ENCODE results near the gene MKNK2. TPM values are rescaled to one million over a fixed set of nuclear protein-coding genes. Genes with fewer than 3 reads are reported as not detected.

Gene MKNK2
- total RNA-seq, 6 experiments from 2014 or later: 80.5 to 218 (median 117) TPM

- WGBS (ENCODE audit: insufficient coverage, low coverage, low lambda C conversion rate, missing lambda C conversion rate): 54% methylated on average over 2 of the region's 12 CpGs
- no peak for DNase-seq
- Histone ChIP-seq H3K36me3 (no peaks in the 10 kb centered on the region), H3K27me3 (no peaks in the 10 kb centered on the region), H3K4me3 (no peak overlapping the region), H3K9me3 (no peaks in the 10 kb centered on the region), H3K27ac (no peak overlapping the region), H3K4me1 (no peaks in the 10 kb centered on the region)
- TF ChIP-seq CTCF (IDR thresholded peaks at IDR 0.05) (no peak), POLR2A (IDR thresholded peaks at IDR 0.05) (no peak)
- ATAC-seq: no peak
- intact Hi-C loops (cut with DNase I): loop anchor here in 1 of 2 donors (5.0 kb wide), 1 partner anchor 64 kb away; no protein-coding TSS in a partner anchor
Observed at GRCh38 chr19:2011169-2011568, 39.9 kb downstream of the MKNK2 start.

GRCh38 chr19:2010135-2010668 lies 40.8 kb downstream of the MKNK2 start:
- WGBS (ENCODE audit: insufficient coverage, low coverage, low lambda C conversion rate, missing lambda C conversion rate): 79% methylated on average over 4 of the region's 20 CpGs
- Histone ChIP-seq H3K9me3 (no peaks in the 10 kb centered on the region), H3K4me3 (no peak overlapping the region), H3K36me3 (no peaks in the 10 kb centered on the region), H3K4me1 (no peaks in the 10 kb centered on the region), H3K27ac (no peak overlapping the region), H3K27me3 (no peaks in the 10 kb centered on the region)
- no peak for DNase-seq
- intact Hi-C loops (cut with DNase I): loop anchor here in 1 of 2 donors (5.0 kb wide), 1 partner anchor 63 kb away; no protein-coding TSS in a partner anchor
- ATAC-seq: no peak
- TF ChIP-seq POLR2A (IDR thresholded peaks at IDR 0.05) (no peak), CTCF (IDR thresholded peaks at IDR 0.05) (no peak)

- intact Hi-C loops (cut with DNase I): no loop called here
- Histone ChIP-seq H3K27ac (no peak overlapping the region), H3K36me3 (peaks cover 0 to 10% (median 1%) of the 10 kb centered on the region in 4 donors), H3K4me3 (no peak overlapping the region), H3K9me3 (no peaks in the 10 kb centered on the region), H3K27me3 (no peaks in the 10 kb centered on the region), H3K4me1 (no peaks in the 10 kb centered on the region)
- 100% methylated on average over 1 of the region's 4 CpGs for WGBS (ENCODE audit: insufficient coverage, low coverage, low lambda C conversion rate, missing lambda C conversion rate)
- TF ChIP-seq POLR2A (IDR thresholded peaks at IDR 0.05): no peak
- TF ChIP-seq CTCF (IDR thresholded peaks at IDR 0.05): no peak
- no peak for DNase-seq
- no peak for ATAC-seq
Observed at GRCh38 chr19:2003874-2004273, 47.2 kb downstream of the MKNK2 start.

- peaks cover 0 to 14% (median 5%) of the 10 kb centered on the region in 4 donors for H3K36me3 ChIP-seq
- DNase-seq (no peak), ATAC-seq (peak in 1 of 4 donors; percentile 34)
- no peaks in the 10 kb centered on the region for H3K4me1 ChIP-seq
- H3K4me3 ChIP-seq: no peak overlapping the region
- intact Hi-C loops (cut with DNase I): no loop called here
- H3K27me3 ChIP-seq: no peaks in the 10 kb centered on the region
- TF ChIP-seq CTCF (IDR thresholded peaks at IDR 0.05) (no peak), POLR2A (IDR thresholded peaks at IDR 0.05) (no peak)
- H3K27ac ChIP-seq: no peak overlapping the region
- WGBS (ENCODE audit: insufficient coverage, low coverage, low lambda C conversion rate, missing lambda C conversion rate): 89% methylated on average over 7 of the region's 26 CpGs
- H3K9me3 ChIP-seq: no peaks in the 10 kb centered on the region
Observed at GRCh38 chr19:1999856-2000515, 51.1 kb downstream of the MKNK2 start.

Data from right lobe of liver (tissue), 6 donors.